Activated B cell treated with CpG ODN at 0.5 μM for 24 hours (primary cell): ENCODE data around the gene TSPO2. TPM values are rescaled to one million over a fixed set of nuclear protein-coding genes. Genes with fewer than 3 reads are reported as not detected.

Experiments
- ATAC-seq: fragments of 200-7000 bp; cut with Tn5 transposase; one replicate; pipeline ENCODE4 v1.10.0; 2021; ENCODE audit warnings: low read depth, mild to moderate bottlenecking, moderate library complexity
- CTCF ChIA-PET: fragments of 350-600 bp; sonication (Branson Sonifier 250); formaldehyde crosslinking; loops from one replicate; lab custom pipeline; 2021; ENCODE audit warnings: antibody characterized with exemption; lab: Charles Lee
- POLR2A ChIA-PET: fragments of 350-600 bp; sonication (Branson Sonifier 250); formaldehyde crosslinking; loops from one replicate; lab custom pipeline; 2021; ENCODE audit warnings: antibody characterized with exemption; lab: Charles Lee
- DNase-seq: peaks from one replicate; pipeline ENCODE4 v3.0.0; 2022
- H3K27ac Mint-ChIP-seq: one replicate; pipeline ENCODE4 v1.8.0; 2020; ENCODE audit warnings: mixed read lengths
- H3K27me3 Mint-ChIP-seq: one replicate; pipeline ENCODE4 v1.8.0; 2021; ENCODE audit warnings: mixed read lengths
- H3K36me3 Mint-ChIP-seq: one replicate; pipeline ENCODE4 v1.8.0; 2021; ENCODE audit warnings: low read depth, mixed read lengths
- H3K4me1 Mint-ChIP-seq: one replicate; pipeline ENCODE4 v1.8.0; 2021; ENCODE audit warnings: mixed read lengths
- H3K4me3 Mint-ChIP-seq: one replicate; pipeline ENCODE4 v1.8.0; 2020; ENCODE audit warnings: mild to moderate bottlenecking, mixed read lengths
- H3K9me3 Mint-ChIP-seq: one replicate; pipeline ENCODE4 v1.8.0; 2020; ENCODE audit warnings: mixed read lengths
- CTCF ChIP-seq: fragments of 200-600 bp; IDR thresholded peaks from one replicate; pipeline ENCODE4 v1.8.0; 2022; ENCODE audit warnings: antibody characterized with exemption, mild to moderate bottlenecking
- intact Hi-C: fragments of 100-400 bp; cut with micrococcal nuclease; formaldehyde crosslinking; loops from one replicate; pipeline ENCODE4 v1.15.1; 2024
- total RNA-seq: library from RNA; stranded (reverse); gene quantifications from 2 replicates; pipeline ENCODE4 v1.2.3, GENCODE V29; 2022

Gene TSPO2
- total RNA-seq = not detected in 2 replicates

GRCh38 chr6:41042226-41043055, at the start of gene TSPO2:
TSS of gene TSPO2 (plus strand) at chr6:41042467. CDS start at chr6:41042986, 519 bp downstream.
- DNase-seq = no peak
- Mint-ChIP-seq H3K9me3 (no peaks in the 10 kb centered on the region), H3K4me3 (no peak within 1 kb of the TSS), H3K27ac (no peak within 1 kb of the TSS), H3K36me3 (peaks cover 1% of the 10 kb centered on the region), H3K4me1 (no peaks in the 10 kb centered on the region), H3K27me3 (no peaks in the 10 kb centered on the region)
- intact Hi-C loops = no loop called here
- ChIA-PET POLR2A (no interaction called here), CTCF (no interaction called here)
- no peak for ATAC-seq
- no peak for TF ChIP-seq CTCF

GRCh38 chr6:40992746-40993145, 49.5 kb upstream of the TSPO2 start:
- POLR2A ChIA-PET = no interaction called here
- peaks cover 45% of the 10 kb centered on the region for H3K27me3 Mint-ChIP-seq
- ATAC-seq (no peak), DNase-seq (no peak)
- H3K4me3 Mint-ChIP-seq = no peak overlapping the region
- H3K36me3 Mint-ChIP-seq = no peaks in the 10 kb centered on the region
- TF ChIP-seq CTCF = no peak
- CTCF ChIA-PET = interaction anchor here (1.7 kb wide), 1 partner anchor 35 kb away, joined by 7 read pairs; no protein-coding TSS in a partner anchor
- no peaks in the 10 kb centered on the region for H3K4me1 Mint-ChIP-seq
- intact Hi-C loops = no loop called here
- no peaks in the 10 kb centered on the region for H3K9me3 Mint-ChIP-seq
- no peak overlapping the region for H3K27ac Mint-ChIP-seq

GRCh38 chr6:40996591-40997233, 45.6 kb upstream of the TSPO2 start:
- Mint-ChIP-seq H3K27ac (no peak overlapping the region), H3K27me3 (peaks cover 42% of the 10 kb centered on the region), H3K9me3 (no peaks in the 10 kb centered on the region), H3K4me3 (no peak overlapping the region), H3K36me3 (no peaks in the 10 kb centered on the region), H3K4me1 (no peaks in the 10 kb centered on the region)
- DNase-seq = no peak
- no peak for TF ChIP-seq CTCF
- ChIA-PET CTCF (no interaction called here), POLR2A (no interaction called here)
- ATAC-seq = no peak
- intact Hi-C loops = no loop called here

- no peak for TF ChIP-seq CTCF
- Mint-ChIP-seq H3K4me1 (no peaks in the 10 kb centered on the region), H3K36me3 (no peaks in the 10 kb centered on the region), H3K4me3 (no peak overlapping the region), H3K27ac (no peak overlapping the region), H3K27me3 (peaks cover 40% of the 10 kb centered on the region), H3K9me3 (no peaks in the 10 kb centered on the region)
- intact Hi-C loops = no loop called here
- no peak for DNase-seq
- ChIA-PET POLR2A (no interaction called here), CTCF (interaction anchor here (1.2 kb wide), 1 partner anchor 31 kb away, joined by 3 read pairs; no protein-coding TSS in a partner anchor)
- no peak for ATAC-seq
Measured at GRCh38 chr6:40997234-40997957, 44.9 kb upstream of the TSPO2 start.

GRCh38 chr6:40998661-40999060, 43.6 kb upstream of the TSPO2 start:
- ATAC-seq = no peak
- peaks cover 41% of the 10 kb centered on the region for H3K27me3 Mint-ChIP-seq
- H3K36me3 Mint-ChIP-seq = no peaks in the 10 kb centered on the region
- no peak for TF ChIP-seq CTCF
- H3K4me3 Mint-ChIP-seq = no peak overlapping the region
- ChIA-PET CTCF (no interaction called here), POLR2A (no interaction called here)
- no peaks in the 10 kb centered on the region for H3K9me3 Mint-ChIP-seq
- H3K27ac Mint-ChIP-seq = no peak overlapping the region
- no peak for DNase-seq
- no peaks in the 10 kb centered on the region for H3K4me1 Mint-ChIP-seq
- intact Hi-C loops = no loop called here
